NCI-H69 (cell line): ENCODE measurements around the gene EID2B.

Experiments used
- DNase-seq: peaks from one replicate; lab custom pipeline; 2025; lab: John Stamatoyannopoulos, UW

EID2B gene

DNA sequence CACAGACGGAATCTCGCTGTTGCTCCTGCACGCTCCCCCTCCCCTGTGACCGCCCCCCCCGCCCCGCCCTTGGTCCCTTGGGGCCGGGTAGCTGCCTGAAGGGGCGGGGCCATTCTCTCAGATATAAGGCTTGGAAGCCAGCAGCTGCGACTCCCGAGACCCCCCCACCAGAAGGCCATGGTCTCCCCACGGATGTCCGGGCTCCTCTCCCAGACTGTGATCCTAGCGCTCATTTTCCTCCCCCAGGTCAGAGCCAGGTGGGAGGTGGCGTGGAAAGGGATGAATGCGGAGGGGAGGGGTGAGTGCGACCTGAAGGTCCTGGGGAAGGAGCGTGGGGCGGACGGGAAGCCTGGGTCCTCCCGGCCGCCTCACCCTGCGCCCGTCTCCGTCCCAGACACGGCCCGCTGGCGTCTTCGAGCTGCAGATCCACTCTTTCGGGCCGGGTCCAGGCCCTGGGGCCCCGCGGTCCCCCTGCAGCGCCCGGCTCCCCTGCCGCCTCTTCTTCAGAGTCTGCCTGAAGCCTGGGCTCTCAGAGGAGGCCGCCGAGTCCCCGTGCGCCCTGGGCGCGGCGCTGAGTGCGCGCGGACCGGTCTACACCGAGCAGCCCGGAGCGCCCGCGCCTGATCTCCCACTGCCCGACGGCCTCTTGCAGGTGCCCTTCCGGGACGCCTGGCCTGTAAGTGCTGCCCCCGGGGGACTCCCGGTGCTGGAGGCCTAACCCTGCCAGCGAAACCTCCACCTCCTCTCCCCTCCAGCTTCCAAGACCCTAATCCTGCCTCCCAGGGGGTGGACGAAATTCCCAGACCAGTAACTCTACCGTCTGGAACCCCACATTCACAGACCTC, 33.6 kb downstream of the EID2B start, which contains the start of gene DLL3:
DLL3 (plus strand) TSS at position 150 of the 845 bp plus-strand sequence; CDS start at position 178, 28 bp downstream.
- peak; percentile 83 for DNase-seq

DNA sequence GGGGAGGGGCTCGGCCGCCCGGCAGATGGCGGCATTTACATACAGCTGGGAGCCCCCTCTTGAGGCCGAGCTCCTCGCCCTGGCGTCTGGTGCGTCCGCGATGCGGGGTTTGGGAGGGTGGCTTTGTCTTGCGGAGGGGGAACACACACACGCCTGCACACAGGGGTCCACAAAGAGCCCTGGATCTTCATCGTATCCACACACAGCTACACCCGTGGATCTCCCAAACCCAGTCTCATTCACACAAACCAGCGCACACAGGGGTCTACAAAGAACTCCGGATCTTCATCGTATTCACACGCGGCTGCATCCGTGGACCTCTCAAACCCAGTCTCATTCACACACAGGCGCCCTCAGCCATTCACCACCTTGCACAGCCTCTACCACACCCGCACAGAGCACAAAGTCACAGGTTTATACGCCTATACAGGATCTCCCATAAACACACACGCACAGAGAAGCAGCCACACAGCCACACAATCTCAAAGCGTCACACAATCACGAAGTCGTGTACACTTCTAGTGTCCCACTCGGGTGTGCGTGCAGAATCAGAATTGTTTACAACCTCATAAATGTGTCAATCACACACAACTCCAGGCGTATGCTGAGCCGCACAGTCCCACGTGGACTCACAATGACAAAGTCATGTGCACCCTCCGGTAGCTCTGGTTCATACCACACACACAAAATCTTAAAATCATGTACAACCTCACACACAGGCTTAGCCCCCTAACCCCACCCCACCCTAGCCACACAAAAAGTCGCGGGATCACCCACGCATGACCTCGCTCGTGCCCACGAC, 34.5 kb downstream of the EID2B start:
- DNase-seq = peak; percentile 94

DNA sequence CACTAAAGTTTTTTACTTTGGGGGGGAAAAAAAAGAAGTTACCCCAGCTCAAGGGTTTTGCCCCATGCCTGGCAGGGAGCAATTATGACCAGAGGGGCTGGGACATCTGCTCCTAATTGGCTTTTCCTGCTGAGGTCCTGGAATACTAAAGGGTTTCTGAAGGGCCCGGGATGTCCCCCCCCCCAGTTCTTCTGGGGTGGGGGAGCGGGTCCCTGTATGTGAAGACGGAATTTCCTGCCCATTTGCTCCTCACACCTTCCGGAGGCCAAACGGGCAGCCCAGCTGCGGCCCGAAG, 35.0 kb downstream of the EID2B start:
- no peak for DNase-seq

DNA sequence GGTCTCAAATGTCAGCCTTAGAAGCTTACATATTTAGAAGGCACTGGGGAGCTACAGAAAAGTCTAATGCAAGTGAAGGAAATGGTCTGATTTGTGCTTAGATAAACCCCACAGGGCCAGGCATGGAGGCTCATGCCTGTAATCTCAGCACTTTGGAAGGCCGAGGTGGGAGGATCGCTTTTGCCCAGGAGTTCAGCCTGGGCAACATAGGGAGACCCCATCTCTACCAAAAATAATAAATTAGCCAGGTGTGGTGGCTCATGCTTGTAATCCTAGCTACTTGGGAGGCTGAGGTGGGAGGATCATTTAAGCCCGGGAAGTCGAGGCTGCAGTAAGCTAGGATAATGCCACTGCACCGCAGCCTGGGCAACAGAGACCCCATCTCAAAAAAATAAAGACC, 36.6 kb downstream of the EID2B start:
- no peak for DNase-seq

DNA sequence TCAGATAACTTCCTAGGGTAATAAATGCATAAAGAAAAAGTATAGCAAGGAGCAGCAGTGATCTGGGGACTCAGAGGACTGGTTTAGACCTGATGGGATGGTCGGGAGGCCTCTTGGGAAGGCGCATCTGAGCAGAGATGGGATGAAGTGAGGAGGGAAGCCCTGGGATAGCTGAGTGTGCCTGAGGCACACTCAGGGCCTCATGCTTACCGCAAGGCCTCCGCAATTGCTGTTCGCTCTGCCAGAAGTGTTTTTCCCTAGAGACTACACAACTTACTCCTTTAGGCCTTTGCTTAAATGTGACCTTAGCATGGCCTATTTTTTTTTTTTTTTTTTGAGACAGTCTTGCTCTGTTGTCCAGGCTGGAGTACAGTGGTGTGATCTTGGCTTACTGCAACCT, 38.0 kb downstream of the EID2B start:
- no peak for DNase-seq

DNA sequence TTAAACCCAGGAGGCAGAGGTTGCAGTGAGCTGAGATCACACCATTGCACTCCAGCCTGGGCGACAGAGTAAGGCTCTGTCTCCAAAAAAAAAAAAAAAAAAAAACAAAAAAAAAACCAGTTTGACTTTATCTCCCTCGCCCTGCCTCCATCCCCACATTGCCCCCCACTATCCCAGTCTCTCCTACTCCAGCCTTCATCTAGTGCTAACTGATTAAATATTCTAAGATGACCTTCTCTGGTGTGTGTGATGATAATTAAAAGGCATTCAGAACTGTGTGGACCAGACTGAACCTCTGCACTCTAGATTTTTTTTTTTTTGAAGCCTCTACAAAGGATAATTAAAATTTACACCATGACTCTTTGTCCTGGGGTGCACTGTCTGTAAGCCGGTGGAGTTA, 39.9 kb downstream of the EID2B start:
- no peak for DNase-seq

DNA sequence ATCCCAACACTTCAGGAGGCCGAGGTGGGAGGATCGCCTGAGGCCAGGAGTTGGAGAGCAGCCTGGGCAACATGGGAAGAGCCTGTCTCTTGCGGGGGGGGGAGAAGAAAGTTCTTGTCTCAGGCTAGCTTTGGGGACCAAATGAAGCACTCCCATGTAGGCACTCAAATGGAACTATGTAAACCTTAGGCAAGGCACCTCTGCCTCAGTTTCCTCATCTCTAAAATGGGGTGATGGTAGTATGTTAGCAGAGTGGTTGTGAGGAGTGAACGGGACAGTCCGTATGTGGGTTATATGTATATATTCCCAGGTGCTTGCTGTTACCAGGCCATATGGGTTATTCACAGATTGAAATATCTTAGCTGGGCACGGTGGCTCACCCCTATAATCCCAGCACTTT, 40.4 kb downstream of the EID2B start:
- no peak for DNase-seq

DNA sequence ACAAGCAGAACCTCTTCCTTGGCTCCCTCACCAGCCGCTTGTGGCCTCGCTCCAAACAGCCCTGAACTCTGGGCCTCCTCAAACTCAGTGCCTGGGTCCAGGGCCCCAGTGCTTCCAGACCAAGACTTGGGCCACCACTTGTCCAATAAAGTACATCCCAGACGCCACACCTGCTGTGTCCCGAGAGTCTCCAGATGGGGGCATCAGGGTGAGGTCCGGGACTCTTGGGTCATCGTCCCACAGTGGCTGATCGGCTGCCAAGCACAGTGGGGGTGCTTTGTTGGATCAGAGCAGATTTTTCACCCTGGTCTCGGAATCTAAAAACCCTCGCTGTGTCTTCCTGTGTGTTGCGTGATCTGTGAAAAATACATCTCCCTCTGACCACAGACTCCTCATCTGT, 42.9 kb downstream of the EID2B start:
- DNase-seq = no peak

DNA sequence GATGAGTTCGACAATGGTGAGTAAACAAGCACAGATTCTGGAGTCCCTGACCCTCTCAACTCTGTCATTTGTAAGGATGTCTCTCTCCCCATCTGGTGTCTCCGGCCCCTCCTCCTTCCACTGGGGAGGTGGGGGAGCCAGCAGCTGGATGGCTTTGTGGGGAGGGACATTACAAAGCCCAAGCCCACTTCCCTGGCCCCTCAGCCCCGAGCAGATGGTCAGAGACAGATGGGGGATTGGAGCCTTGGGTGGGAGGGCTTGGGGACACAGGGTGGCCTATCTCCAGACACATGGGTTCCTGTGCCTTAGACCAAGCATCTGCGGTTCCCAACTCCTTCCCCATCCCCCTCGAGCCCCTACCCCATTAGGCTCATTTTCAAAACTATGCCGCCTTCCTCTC, 49.5 kb downstream of the EID2B start:
- DNase-seq = peak; percentile 80

DNA sequence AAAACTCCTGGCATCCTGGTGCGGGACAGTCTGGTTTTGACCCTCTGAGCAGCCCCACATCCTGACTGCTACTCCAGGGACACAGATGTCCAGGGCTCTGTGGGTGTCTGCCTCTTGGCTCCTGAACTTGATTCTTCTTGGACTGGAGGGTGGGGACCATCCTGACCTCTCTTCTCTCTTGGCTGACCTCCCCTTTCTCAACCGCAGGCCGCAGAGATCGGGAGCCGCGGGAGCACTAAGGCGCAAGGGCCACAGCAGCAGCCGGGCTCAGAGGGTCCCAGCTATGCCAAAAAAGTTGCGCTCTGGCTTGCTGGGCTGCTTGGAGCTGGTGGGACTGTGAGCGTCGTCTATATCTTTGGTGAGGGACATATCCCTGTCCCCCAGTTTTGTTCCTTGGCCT, 51.0 kb downstream of the EID2B start:
- no peak for DNase-seq

DNA sequence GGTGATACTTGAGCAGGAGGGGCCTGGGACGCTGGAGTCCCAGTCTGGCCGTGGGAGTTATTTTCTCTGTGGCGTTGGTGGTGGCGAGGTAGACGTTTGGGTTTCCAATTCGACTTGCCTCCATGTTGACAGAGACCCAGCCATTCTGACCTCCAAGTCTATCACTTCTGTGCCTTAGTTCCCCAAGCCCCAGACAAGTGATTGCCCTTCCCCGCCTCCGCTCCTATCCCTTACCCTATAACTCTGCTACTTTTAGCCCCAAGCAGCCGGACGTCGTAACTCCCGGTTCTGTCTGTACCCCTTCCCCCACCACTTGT, 51.5 kb downstream of the EID2B start:
- DNase-seq = no peak
